OCI-LY1 (cell line): ENCODE results near the gene METRN.

Experiments used
- EZH2 ChIP-seq: fragments of 200-600 bp; sonication (generic), shearing (Covaris generic); IDR thresholded peaks from 2 replicates; pipeline ENCODE4 v1.8.0; 2017; ENCODE audit warnings: borderline replicate concordance, mixed run types, mild to moderate bottlenecking, antibody characterized with exemption, low read length, moderate library complexity, mixed read lengths
- TF ChIP-seq, protein P1 (sequence below): fragments of 200-600 bp; sonication (generic), shearing (Covaris generic); IDR thresholded peaks from 2 replicates; pipeline ENCODE4 v1.5.1; 2017; ENCODE audit warnings: mild to moderate bottlenecking, antibody characterized with exemption, low read length, moderate library complexity, mixed read lengths

DNA sequence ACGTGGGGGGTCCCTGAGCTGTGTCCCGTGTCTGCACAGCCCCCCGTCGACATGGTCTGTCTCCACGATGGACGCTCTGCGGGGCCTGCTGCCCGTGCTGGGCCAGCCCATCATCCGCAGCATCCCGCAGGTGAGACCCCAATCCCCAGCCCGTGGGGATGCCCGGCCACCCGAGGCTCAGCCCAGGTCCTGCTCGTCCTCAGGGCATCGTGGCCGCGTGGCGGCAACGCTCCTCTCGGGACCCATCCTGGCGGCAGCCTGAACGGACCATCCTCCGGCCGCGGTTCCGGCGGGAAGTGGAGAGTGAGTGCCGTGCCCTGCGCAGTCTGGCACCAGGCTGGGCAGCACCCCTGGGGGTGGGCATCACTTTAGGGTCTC, 50.6 kb downstream of the METRN start:
- TF ChIP-seq EZH2: no peak
- TF ChIP-seq, protein P1, sequence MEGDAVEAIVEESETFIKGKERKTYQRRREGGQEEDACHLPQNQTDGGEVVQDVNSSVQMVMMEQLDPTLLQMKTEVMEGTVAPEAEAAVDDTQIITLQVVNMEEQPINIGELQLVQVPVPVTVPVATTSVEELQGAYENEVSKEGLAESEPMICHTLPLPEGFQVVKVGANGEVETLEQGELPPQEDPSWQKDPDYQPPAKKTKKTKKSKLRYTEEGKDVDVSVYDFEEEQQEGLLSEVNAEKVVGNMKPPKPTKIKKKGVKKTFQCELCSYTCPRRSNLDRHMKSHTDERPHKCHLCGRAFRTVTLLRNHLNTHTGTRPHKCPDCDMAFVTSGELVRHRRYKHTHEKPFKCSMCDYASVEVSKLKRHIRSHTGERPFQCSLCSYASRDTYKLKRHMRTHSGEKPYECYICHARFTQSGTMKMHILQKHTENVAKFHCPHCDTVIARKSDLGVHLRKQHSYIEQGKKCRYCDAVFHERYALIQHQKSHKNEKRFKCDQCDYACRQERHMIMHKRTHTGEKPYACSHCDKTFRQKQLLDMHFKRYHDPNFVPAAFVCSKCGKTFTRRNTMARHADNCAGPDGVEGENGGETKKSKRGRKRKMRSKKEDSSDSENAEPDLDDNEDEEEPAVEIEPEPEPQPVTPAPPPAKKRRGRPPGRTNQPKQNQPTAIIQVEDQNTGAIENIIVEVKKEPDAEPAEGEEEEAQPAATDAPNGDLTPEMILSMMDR: no peak
